Aortic smooth muscle cell (primary cell): ENCODE data around the gene CEP85L. TPM values are rescaled to one million over a fixed set of nuclear protein-coding genes. Genes with fewer than 3 reads are reported as not detected.

Source experiments
- total RNA-seq: library from RNA; depleted of rRNA; stranded (reverse); fragments of >200 nt; gene quantifications from 2 replicates; pipeline ENCODE4 v1.2.3, GENCODE V29; 2014

The CEP85L gene
- 11.8 and 17.2 TPM in 2 replicates for total RNA-seq

DNA sequence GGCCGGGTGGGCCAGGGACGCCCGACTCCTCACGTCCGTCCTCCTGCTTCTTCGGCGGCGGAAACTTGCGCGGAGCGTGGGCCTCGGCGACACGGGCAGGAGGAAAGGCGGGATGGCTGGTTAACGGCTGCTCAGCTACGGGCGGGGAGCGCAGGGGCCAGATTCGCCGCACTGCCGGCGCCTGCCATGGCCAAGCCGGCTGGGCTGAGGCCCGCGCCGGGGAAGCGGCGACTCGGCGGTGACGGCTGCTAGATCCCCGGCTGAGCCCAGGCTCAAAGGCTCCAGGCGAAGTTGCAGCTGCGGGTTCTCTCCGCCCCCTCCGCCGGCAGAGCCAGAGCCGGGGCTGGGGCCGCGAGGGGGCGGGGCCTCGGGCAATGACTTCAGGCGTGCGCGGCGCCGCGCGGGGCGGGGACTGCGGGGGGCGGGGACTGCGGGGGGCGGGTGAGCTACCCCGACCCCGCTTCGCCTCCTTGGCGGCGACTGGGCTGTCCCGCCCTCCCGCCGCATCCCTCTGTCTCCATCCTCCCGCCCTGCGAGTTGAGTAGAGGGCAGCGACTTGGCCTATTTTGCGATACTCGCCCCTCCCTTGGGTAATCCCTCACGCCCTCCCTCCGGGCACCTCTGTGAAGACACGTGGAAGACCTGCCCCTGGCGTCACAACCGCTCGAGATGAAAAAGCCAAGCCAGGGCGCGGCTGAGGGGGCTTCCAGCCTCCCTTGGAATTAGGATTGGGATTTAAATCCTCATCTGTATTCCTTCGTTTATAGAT is at the start of gene CEP85L:
TSS of gene CEP85L (minus strand) at position 310 of the 769 bp plus-strand sequence. CDS start 322 bp downstream, outside the sequence.

DNA sequence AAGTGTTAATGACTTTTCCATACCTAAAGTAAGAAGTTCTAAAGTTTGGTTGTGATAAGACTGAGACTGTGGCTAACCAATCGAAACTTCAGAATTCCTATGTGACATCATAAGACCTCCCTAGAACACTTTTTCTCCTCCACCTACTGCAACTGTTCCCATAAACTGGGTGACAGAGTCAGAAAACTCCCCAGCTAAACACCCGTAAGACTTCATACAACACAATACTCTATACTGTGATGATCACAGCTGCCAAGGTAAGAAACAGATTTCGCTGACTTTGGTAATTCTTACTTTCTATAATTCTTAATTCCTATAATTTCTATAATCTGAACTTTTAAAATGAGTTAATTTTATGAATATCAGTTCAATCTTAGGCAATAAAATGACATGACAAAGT is 103.3 kb downstream of the CEP85L start, which contains the start of gene PLN:
TSS of gene PLN (plus strand) at position 161 of the 400 bp plus-strand sequence. CDS start 10,626 bp downstream, outside the sequence.

Other genes starting within 250 kb of the CEP85L start
- 0.40 and 2.7 TPM in 2 replicates for gene PLN, start 103.3 kb downstream of the CEP85L start, total RNA-seq
- gene ASF1A, start 242.6 kb upstream of the CEP85L start, total RNA-seq = 13.5 and 16.8 TPM in 2 replicates